K562 (cell line): ENCODE data around the gene NGRN. TPM values are rescaled to one million over a fixed set of nuclear protein-coding genes. Genes with fewer than 3 reads are reported as not detected.

ENCODE experiments used
- ATAC-seq: fragments of 200-7000 bp; cut with Tn5 transposase; 3 replicates; pipeline ENCODE4 v1.9.1; 2020; ENCODE audit warnings: moderate library complexity
- BruUV-seq: library from RNA; stranded (reverse); fragments of 400-500 nt; replicated peaks from 2 replicates; lab custom pipeline; 2021; lab: Mats Ljungman, UMichigan
- CTCF ChIA-PET: fragments of 300-600 bp; formaldehyde crosslinking; extraction: SDS; loops from one replicate; lab custom pipeline; 2021; ENCODE audit warnings: low intra/inter-chr PET ratio; lab: Yijun Ruan, JAX
- POLR2A ChIA-PET: fragments of 300-600, 350-650 bp; sonication (Branson Sonifier 250); formaldehyde crosslinking; extraction: SDS; loops from one replicate; lab custom pipeline; 2021; ENCODE audit warnings: antibody characterized with exemption, inconsistent platforms; lab: Yijun Ruan, JAX
- DNase-seq, 4 experiments: peaks; one replicate each; pipeline versions ENCODE4 v3.0.0 to v3.0.0-alpha.2; 2011 to 2018; ENCODE audit warnings: low spot score in 3 of 4, mixed read lengths in 3 of 4; ENCODE audit errors: extremely low read depth in 1 of 4
- FAIRE-seq: peaks from 2 replicates; lab custom pipeline; 2011; peaks lifted over from hg19 to GRCh38; lab: Jason Lieb, UNC
- H2AFZ ChIP-seq: 2 replicates; pipeline ENCODE4 v1.6.0; 2011; ENCODE audit warnings: low read depth, low read length, control low read depth, inconsistent platforms
- H3K27ac ChIP-seq: fragments of 200-600 bp; 3 replicates; pipeline ENCODE4 v1.8.0; 2011; ENCODE audit warnings: low read depth, mild to moderate bottlenecking, control low read depth, inconsistent platforms, low read length, moderate library complexity, mixed read lengths; ENCODE audit errors: extremely low read depth
- H3K27me3 ChIP-seq, 2 experiments: fragments of 300-600 bp in 1 of 2; 2 replicates in 1 of 2; 3 replicates in 1 of 2; pipeline versions ENCODE4 v1.6.0 to v1.8.0; 2011; ENCODE audit warnings: inconsistent platforms in 2 of 2, low read length in 2 of 2, mild to moderate bottlenecking in 1 of 2, mixed read lengths in 1 of 2, moderate library complexity in 1 of 2; ENCODE audit not compliant: control insufficient read depth in 2 of 2, insufficient read depth in 2 of 2
- H3K36me3 ChIP-seq: fragments of 300-600 bp; 3 replicates; pipeline ENCODE4 v1.8.0; 2011; ENCODE audit warnings: mild to moderate bottlenecking, low read length, inconsistent platforms; ENCODE audit not compliant: control insufficient read depth, insufficient read depth
- H3K4me1 ChIP-seq, 2 experiments: fragments of 200-600 bp in 1 of 2; replicated peaks in 1 of 2; 2 replicates in 1 of 2; 3 replicates in 1 of 2; pipeline versions ENCODE4 v1.5.1 to v1.8.0; 2011; ENCODE audit warnings: inconsistent platforms in 2 of 2, low read length in 2 of 2, mild to moderate bottlenecking in 1 of 2, mixed read lengths in 1 of 2, moderate library complexity in 1 of 2; ENCODE audit not compliant: control insufficient read depth in 2 of 2, insufficient read depth in 2 of 2
- H3K4me2 ChIP-seq: 2 replicates; pipeline ENCODE4 v1.6.1; 2011; ENCODE audit warnings: low read length, control low read depth, inconsistent platforms, mixed read lengths; ENCODE audit not compliant: insufficient read depth
- H3K4me3 ChIP-seq: fragments of 200-600 bp; sonication (generic), shearing (Covaris generic); 2 replicates; pipeline ENCODE4 v1.5.1; 2016; ENCODE audit warnings: control low read depth, inconsistent platforms
- H3K79me2 ChIP-seq: fragments of 200-600 bp; 3 replicates; pipeline ENCODE4 v1.8.0; 2011; ENCODE audit warnings: low read length, inconsistent platforms; ENCODE audit not compliant: control insufficient read depth, insufficient read depth
- H3K9ac ChIP-seq, 2 experiments: 2 replicates each; pipeline versions ENCODE4 v1.6.0 to v1.6.1; 2011; ENCODE audit warnings: low read depth in 2 of 2, low read length in 2 of 2, control low read depth in 1 of 2, inconsistent platforms in 1 of 2, mild to moderate bottlenecking in 1 of 2, mixed read lengths in 1 of 2; ENCODE audit not compliant: insufficient read depth in 1 of 2
- H3K9me1 ChIP-seq: one replicate; pipeline ENCODE4 v1.6.0; 2011; ENCODE audit warnings: inconsistent platforms, mild to moderate bottlenecking, low read length, moderate library complexity; ENCODE audit not compliant: control insufficient read depth, insufficient read depth
- H3K9me3 ChIP-seq: replicated peaks from 2 replicates; pipeline ENCODE4 v1.5.1; 2011; ENCODE audit warnings: low read depth, low read length, inconsistent platforms; ENCODE audit not compliant: control insufficient read depth, insufficient read depth
- H4K20me1 ChIP-seq: replicated peaks from 2 replicates; pipeline ENCODE4 v1.6.1; 2011; ENCODE audit warnings: low read length, inconsistent platforms, mixed read lengths; ENCODE audit not compliant: control insufficient read depth, insufficient read depth
- CBFA2T3 ChIP-seq: fragments of 450-650 bp; IDR thresholded peaks from 2 replicates; pipeline ENCODE4 v1.6.1; 2017
- CREB1 ChIP-seq, 2 experiments: sonication (generic) in 1 of 2; formaldehyde crosslinking in 1 of 2; IDR thresholded peaks; 2 replicates each; pipeline versions ENCODE4 v1.6.1 to v1.8.0; 2012 to 2022; ENCODE audit warnings: inconsistent platforms in 1 of 2, mild to moderate bottlenecking in 1 of 2, missing genetic modification reagents in 1 of 2, moderate library complexity in 1 of 2
- FOXK2 ChIP-seq, 2 experiments: fragments of 450-650 bp; IDR thresholded peaks in 1 of 2; conservative IDR thresholded peaks in 1 of 2; 2 replicates each; pipeline ENCODE4 v1.6.1; 2016; ENCODE audit warnings: low read depth in 2 of 2, mild to moderate bottlenecking in 1 of 2
- GABPB1 ChIP-seq: sonication (generic); formaldehyde crosslinking; IDR thresholded peaks from 2 replicates; pipeline ENCODE4 v1.8.0; 2022; ENCODE audit warnings: mild to moderate bottlenecking, missing genetic modification reagents
- HNRNPL ChIP-seq: fragments of 200-400 bp; formaldehyde crosslinking; IDR thresholded peaks from 2 replicates; pipeline ENCODE4 v1.6.1; 2017; ENCODE audit warnings: low read depth, mild to moderate bottlenecking, low read length
- ZNF507 ChIP-seq: conservative IDR thresholded peaks from 2 replicates; pipeline ENCODE4 v1.6.1; 2017; ENCODE audit warnings: missing genetic modification characterization, missing compliant biosample characterization
- ZNF586 ChIP-seq: fragments of 450-650 bp; formaldehyde crosslinking; conservative IDR thresholded peaks from 2 replicates; pipeline ENCODE4 v1.4.0; 2020; ENCODE audit warnings: mild to moderate bottlenecking, moderate library complexity
- WGBS: fragments of 100-300 bp; shearing (Covaris generic); methylation state at CpG from one replicate; pipeline ENCODE4 v1.1.6; 2016; ENCODE audit warnings: low coverage, mixed read lengths; ENCODE audit not compliant: insufficient coverage; ENCODE audit errors: missing lambda C conversion rate; 5-methylcytosine and 5-hydroxymethylcytosine counted together
- in situ Hi-C: fragments of 300-500 bp; cut with MboI; formaldehyde crosslinking; loops from 4 replicates; pipeline ENCODE4 v1.15.0; 2018; ENCODE audit warnings: inconsistent platforms, mixed read lengths
- intact Hi-C: fragments of 100-400 bp; cut with micrococcal nuclease; formaldehyde crosslinking; loops from 2 replicates; pipeline ENCODE4 v1.14.2; 2022
- polyA plus RNA-seq, 8 experiments: library from polyadenylated mRNA; depleted of rRNA in 4 of 8; stranded (reverse) in 5 of 8; unstranded in 3 of 8; fragments of >200 nt; fragmentation: Nextera tagmentation in 2 of 8; fragmentation: Illumina TruSeq in 1 of 8; extraction: Ambion mirVana in 2 of 8; extraction: Trizol in 1 of 8; gene quantifications; 2 replicates each; pipeline versions ENCODE4 v1.2.1 to v1.2.3, GENCODE V29; 2011 to 2014; ENCODE audit warnings: inconsistent platforms in 1 of 8, missing spikeins in 1 of 8
- total RNA-seq, 7 experiments: library from RNA; depleted of rRNA in 6 of 7; stranded (reverse); fragments of >200 nt in 6 of 7; fragmentation: Illumina TruSeq in 2 of 7; extraction: Trizol in 2 of 7; gene quantifications; 2 replicates each; pipeline versions ENCODE4 v1.2.1 to v1.2.3, GENCODE V29; 2011 to 2021; ENCODE audit warnings: low replicate concordance in 1 of 7
- TF ChIP-seq, protein P1 (sequence below), 2 experiments: IDR thresholded peaks; 2 replicates each; pipeline ENCODE4 v1.6.1; 2011; ENCODE audit warnings: borderline replicate concordance in 1 of 2, control low read depth in 1 of 2, low read depth in 1 of 2, low read length in 1 of 2, mild to moderate bottlenecking in 1 of 2, mixed read lengths in 1 of 2, moderate library complexity in 1 of 2; ENCODE audit not compliant: insufficient read depth in 1 of 2, insufficient read length in 1 of 2, poor library complexity in 1 of 2, severe bottlenecking in 1 of 2; ENCODE audit errors: extremely low read depth in 1 of 2
- TF ChIP-seq, protein P2 (sequence below): fragments of 250-450 bp; sonication (Bioruptor Pico); IDR thresholded peaks from 2 replicates; pipeline ENCODE4 v1.6.1; 2021; ENCODE audit warnings: mild to moderate bottlenecking

NGRN gene
- total and polyA plus RNA-seq, 9 of the 15 experiments (the other 6 are each of a cell fraction or from before 2014, with no cell fraction given): 14.0 to 73.4 (median 60.0) TPM

DNA sequence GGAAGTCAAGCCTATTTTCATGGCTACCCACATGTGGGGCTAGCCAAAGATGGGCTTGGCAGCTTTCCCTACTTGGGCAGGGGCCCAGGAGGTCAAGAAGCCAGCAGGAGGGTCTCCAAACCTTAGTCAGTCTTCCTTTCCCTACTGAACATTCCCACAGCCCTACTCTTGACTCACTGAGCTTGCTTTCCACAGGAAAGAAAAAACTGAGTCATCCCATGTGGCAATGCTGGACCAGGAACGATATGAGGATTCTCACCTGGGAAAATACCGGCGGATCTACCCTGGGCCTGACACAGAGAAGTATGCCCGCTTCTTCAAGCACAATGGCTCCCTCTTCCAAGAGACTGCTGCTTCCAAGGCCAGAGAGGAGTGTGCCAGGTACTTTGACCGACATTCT, 3.7 kb upstream of the NGRN start:
- ChIA-PET POLR2A (interaction anchor here (0.9 to 1.4 kb wide), 2 partner anchors 9 to 12 kb away, joined by 4 to 6 read pairs; partner anchors contain the start of gene TTLL13), CTCF (no interaction called here)
- ATAC-seq (no peak), FAIRE-seq (no peak), DNase-seq (no peak)
- no peak overlapping the region for H3K4me3 ChIP-seq
- TF ChIP-seq CREB1 (IDR thresholded peaks at IDR 0.05): no peak
- no peak for TF ChIP-seq CREB1 (CRISPR knock-in tag; IDR thresholded peaks at IDR 0.05)
- no peak for TF ChIP-seq FOXK2 (conservative IDR thresholded peaks at IDR 0.05 in 1 of 2, IDR thresholded peaks at IDR 0.05 in 1 of 2; ENCODE audit: low read depth in 2 of 2)
- no peak for TF ChIP-seq ZNF586
- no peak for TF ChIP-seq HNRNPL
- no peak overlapping the region for H3K27ac ChIP-seq
- no TSS peak for BruUV-seq
- no peaks in the 10 kb centered on the region for H4K20me1 ChIP-seq
- in situ Hi-C loops: no loop called here
- peaks cover 6 to 11% of the 10 kb centered on the region in 2 experiments for H3K4me1 ChIP-seq
- no peaks in the 10 kb centered on the region for H3K9me1 ChIP-seq
- H3K9ac ChIP-seq: no peak overlapping the region
- 60% methylated on average over 5 of the region's 5 CpGs for WGBS
- intact Hi-C loops: no loop called here
- peaks cover 26% of the 10 kb centered on the region for H3K79me2 ChIP-seq
- no peak overlapping the region for H3K4me2 ChIP-seq
- H3K36me3 ChIP-seq: no peaks in the 10 kb centered on the region; the same call in 2 of the 3 replicates
- no peaks in the 10 kb centered on the region for H3K9me3 ChIP-seq
- H2AFZ ChIP-seq: no peak overlapping the region
- H3K27me3 ChIP-seq: no peaks in the 10 kb centered on the region

DNA sequence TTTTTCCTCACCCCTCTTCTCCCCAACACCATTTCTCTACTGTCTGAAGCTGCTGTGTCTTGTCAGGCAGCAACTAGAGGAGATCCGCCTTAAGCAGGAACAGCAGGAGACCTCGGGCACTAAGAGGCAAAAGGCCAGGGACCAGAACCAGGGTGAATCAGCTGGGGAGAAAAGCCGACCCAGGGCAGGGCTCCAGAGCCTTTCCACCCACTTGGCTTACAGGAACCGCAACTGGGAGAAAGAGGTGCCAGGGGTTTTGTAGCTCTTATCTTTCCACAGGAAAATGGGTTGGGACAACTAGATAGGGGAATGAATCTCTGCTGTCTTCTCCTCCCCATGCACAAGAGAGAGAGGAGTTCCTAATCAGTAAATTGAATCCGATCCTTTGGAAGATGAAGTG, 3.0 kb upstream of the NGRN start:
- Histone ChIP-seq H3K4me2 (no peak overlapping the region), H3K4me1 (peaks cover 10 to 14% of the 10 kb centered on the region in 2 experiments), H3K9me1 (no peaks in the 10 kb centered on the region), H2AFZ (no peak overlapping the region), H3K27ac (no peak overlapping the region), H3K9ac (0 out of 4 replicates have a peak overlapping the region, but pooled peaks of 1 of the 2 experiments have one; percentile 43), H3K9me3 (no peaks in the 10 kb centered on the region), H4K20me1 (no peaks in the 10 kb centered on the region), H3K36me3 (peaks cover 6% of the 10 kb centered on the region; the same call in 1 of the 3 replicates), H3K79me2 (peaks cover 32% of the 10 kb centered on the region), H3K4me3 (no peak overlapping the region), H3K27me3 (no peaks in the 10 kb centered on the region)
- FAIRE-seq (no peak), DNase-seq (no peak), ATAC-seq (no peak)
- ChIA-PET POLR2A (interaction anchor here (0.6 to 1.4 kb wide), 4 partner anchors 10 to 246 kb away, joined by 3 to 6 read pairs (median 4); partner anchors contain the start of gene TTLL13), CTCF (no interaction called here)
- WGBS: 30% methylated on average over 5 of the region's 5 CpGs
- no TSS peak for BruUV-seq
- in situ Hi-C loops: no loop called here
- TF ChIP-seq, protein P1, sequence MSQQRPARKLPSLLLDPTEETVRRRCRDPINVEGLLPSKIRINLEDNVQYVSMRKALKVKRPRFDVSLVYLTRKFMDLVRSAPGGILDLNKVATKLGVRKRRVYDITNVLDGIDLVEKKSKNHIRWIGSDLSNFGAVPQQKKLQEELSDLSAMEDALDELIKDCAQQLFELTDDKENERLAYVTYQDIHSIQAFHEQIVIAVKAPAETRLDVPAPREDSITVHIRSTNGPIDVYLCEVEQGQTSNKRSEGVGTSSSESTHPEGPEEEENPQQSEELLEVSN (IDR thresholded peaks at IDR 0.05; ENCODE audit: borderline replicate concordance in 1 of 2, extremely low read depth in 1 of 2, insufficient read depth in 1 of 2, insufficient read length in 1 of 2, low read depth in 1 of 2, low read length in 1 of 2, poor library complexity in 1 of 2, severe bottlenecking in 1 of 2): no peak
- no peak for TF ChIP-seq ZNF507 (tag)
- TF ChIP-seq CBFA2T3: 0 out of 2 replicates have a peak, but pooled peaks have one; percentile 3
- no peak for TF ChIP-seq GABPB1
- TF ChIP-seq, protein P2, sequence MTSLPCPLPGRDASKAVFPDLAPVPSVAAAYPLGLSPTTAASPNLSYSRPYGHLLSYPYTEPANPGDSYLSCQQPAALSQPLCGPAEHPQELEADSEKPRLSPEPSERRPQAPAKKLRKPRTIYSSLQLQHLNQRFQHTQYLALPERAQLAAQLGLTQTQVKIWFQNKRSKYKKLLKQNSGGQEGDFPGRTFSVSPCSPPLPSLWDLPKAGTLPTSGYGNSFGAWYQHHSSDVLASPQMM: no peak
- intact Hi-C loops: no loop called here
